Measurements from ENCODE around the gene TWNK.
"Not testable (repeated sequence)": the region's sequence is repeated elsewhere in the genome, so short reads cannot be mapped to it uniquely, and the experiment has no call there.

TWNK gene

DNA sequence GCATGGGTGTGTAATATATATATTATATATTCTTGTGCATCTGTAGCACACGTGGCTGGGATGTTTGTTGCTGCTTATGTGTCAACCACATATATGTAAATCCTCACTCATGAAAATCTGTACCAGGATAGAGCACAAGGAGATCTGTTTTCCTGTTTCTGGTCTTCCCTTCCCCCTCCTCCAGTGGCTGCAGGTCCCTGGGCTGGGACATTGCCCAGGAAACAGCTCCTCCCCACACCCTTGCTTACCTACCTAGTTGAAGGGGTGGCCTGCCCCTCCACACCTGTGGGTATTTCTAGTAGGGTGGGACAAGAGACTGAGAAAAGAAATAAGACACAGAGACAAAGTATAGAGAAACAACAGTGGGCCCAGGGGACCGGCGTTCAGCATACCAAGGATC lies 45.9 kb downstream of the TWNK start:
- in situ Hi-C loops (cut with HindIII; ENCODE audit: low sequenced_read_pairs) = no loop called here
- no peak for DNase-seq (ENCODE audit: low read depth, low spot score)
- TF ChIP-seq, protein P1, sequence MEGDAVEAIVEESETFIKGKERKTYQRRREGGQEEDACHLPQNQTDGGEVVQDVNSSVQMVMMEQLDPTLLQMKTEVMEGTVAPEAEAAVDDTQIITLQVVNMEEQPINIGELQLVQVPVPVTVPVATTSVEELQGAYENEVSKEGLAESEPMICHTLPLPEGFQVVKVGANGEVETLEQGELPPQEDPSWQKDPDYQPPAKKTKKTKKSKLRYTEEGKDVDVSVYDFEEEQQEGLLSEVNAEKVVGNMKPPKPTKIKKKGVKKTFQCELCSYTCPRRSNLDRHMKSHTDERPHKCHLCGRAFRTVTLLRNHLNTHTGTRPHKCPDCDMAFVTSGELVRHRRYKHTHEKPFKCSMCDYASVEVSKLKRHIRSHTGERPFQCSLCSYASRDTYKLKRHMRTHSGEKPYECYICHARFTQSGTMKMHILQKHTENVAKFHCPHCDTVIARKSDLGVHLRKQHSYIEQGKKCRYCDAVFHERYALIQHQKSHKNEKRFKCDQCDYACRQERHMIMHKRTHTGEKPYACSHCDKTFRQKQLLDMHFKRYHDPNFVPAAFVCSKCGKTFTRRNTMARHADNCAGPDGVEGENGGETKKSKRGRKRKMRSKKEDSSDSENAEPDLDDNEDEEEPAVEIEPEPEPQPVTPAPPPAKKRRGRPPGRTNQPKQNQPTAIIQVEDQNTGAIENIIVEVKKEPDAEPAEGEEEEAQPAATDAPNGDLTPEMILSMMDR (IDR thresholded peaks at IDR 0.05; ENCODE audit: low read depth, low read length) = no peak
- H3K4me3 ChIP-seq (ENCODE audit: low read depth, low read length) = peak overlapping the region; percentile 91

DNA sequence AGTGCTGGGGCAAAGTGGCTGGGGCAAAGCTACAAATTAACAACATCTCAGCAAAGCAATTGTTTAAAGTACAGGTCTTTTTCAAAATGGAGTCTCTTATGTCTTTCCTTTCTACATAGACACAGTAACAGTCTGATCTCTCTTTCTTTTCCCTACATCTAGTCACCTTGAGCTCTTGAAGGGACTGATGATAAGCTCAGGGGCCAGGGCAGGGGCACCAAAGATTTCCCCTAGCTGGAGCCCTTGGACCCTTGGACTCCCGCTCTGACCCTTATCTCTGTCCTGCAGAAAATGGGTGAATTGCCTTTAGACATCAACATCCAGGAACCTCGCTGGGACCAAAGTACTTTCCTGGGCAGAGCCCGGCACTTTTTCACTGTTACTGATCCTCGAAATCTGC lies 47.1 kb downstream of the TWNK start:
- in situ Hi-C loops (cut with HindIII; ENCODE audit: low sequenced_read_pairs); H3K4me3 ChIP-seq (ENCODE audit: low read depth, low read length); DNase-seq (ENCODE audit: low read depth, low spot score): not testable (repeated sequence)

DNA sequence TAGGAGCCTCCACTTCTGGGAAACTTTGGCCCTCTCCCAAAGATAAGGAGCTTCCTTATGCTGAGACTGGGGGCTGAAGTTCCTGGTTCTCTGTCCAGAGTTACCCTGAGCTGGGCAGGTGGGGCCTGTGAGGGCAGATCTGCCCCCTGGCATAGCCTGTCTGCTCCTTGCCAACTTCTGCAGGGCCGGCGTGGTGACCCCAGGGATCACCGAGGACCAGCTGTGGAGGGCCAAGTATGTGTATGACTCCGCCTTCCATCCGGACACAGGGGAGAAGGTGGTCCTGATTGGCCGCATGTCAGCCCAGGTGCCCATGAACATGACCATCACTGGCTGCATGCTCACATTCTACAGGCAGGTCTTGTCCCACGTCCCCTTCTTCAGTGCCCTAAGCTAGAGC lies 48.0 kb downstream of the TWNK start:
- no peak for DNase-seq (ENCODE audit: low read depth, low spot score)
- no peak overlapping the region for H3K4me3 ChIP-seq (ENCODE audit: low read depth, low read length)
- in situ Hi-C loops (cut with HindIII; ENCODE audit: low sequenced_read_pairs) = no loop called here
- TF ChIP-seq, protein P1 (IDR thresholded peaks at IDR 0.05; ENCODE audit: low read depth, low read length) = no peak

DNA sequence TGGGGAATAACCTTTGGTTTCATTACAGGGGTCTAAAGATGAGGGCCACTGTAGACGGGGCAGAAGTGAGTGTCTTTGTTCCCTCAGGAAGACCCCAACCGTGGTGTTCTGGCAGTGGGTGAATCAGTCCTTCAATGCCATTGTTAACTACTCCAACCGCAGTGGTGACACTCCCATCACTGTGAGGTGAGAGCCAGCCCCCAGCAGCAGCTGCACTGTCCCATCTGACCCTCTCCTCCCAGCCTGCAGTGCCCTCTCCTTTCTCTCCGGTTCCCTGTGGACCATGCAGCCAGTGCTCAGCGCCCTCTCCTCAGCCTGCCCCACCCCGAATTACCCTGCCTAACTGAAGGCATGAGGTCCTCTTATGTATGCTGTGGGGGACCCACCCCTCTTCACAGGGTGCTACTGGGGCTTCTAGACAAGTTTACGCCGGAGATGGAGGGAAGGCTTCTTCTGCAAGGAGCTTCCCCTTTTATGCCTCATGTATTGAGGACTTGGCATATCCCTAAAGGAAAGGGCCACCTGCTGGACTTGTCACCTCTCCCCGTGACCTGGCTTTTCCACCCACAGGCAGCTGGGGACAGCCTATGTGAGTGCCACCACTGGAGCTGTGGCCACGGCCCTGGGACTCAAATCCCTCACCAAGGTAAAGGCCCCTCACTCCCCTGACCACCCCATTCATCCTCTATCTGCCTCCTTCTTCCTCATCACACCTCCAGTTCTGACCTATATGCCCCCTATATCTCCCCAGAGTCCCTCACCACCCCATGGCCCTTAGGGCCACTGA lies 48.8 kb downstream of the TWNK start:
- TF ChIP-seq, protein P1 (IDR thresholded peaks at IDR 0.05; ENCODE audit: low read depth, low read length) = no peak
- DNase-seq (ENCODE audit: low read depth, low spot score) = no peak
- H3K4me3 ChIP-seq (ENCODE audit: low read depth, low read length) = no peak overlapping the region
- in situ Hi-C loops (cut with HindIII; ENCODE audit: low sequenced_read_pairs) = no loop called here

DNA sequence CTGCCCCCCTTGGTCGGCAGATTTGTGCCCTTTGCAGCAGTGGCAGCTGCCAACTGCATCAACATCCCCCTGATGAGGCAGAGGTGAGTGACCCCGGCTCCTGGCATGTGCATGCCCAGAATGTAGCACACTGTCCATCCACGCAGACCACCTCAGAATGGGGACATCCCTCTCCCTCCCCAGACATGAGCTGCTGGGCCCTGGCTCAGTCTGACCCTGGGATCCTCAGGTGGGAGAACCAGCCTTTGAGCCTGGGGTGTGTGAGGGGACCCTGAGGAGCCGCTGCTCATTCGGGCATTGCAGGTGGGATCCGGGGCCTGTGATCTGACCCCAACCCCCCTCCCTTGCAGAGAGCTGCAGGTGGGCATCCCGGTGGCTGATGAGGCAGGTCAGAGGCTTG lies 49.4 kb downstream of the TWNK start:
- no peak overlapping the region for H3K4me3 ChIP-seq (ENCODE audit: low read depth, low read length)
- DNase-seq (ENCODE audit: low read depth, low spot score) = no peak
- in situ Hi-C loops (cut with HindIII; ENCODE audit: low sequenced_read_pairs) = no loop called here
- TF ChIP-seq, protein P1 (IDR thresholded peaks at IDR 0.05; ENCODE audit: low read depth, low read length) = no peak

DNA sequence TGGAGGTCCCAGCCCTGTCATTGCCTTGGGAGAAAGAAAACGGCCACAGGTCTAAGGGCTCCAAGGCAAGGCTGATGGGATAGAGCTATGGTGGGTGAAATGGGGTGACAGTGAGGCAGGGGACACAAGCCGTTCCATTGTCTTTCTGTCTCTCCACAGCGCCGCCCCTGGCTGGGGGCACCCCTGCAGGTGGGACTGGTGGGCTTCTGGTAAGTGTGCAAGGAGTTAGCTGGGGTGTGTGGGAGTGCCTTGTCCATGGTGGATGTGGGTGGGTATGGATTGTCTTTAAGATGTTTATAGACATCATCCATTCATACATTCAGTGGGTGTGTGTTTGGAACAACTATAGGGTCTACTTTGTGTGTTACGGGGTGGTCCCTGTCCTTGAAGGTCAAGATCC lies 51.1 kb downstream of the TWNK start:
- DNase-seq (ENCODE audit: low read depth, low spot score) = no peak
- TF ChIP-seq, protein P1 (IDR thresholded peaks at IDR 0.05; ENCODE audit: low read depth, low read length) = no peak
- in situ Hi-C loops (cut with HindIII; ENCODE audit: low sequenced_read_pairs) = no loop called here
- H3K4me3 ChIP-seq (ENCODE audit: low read depth, low read length) = no peak overlapping the region

DNA sequence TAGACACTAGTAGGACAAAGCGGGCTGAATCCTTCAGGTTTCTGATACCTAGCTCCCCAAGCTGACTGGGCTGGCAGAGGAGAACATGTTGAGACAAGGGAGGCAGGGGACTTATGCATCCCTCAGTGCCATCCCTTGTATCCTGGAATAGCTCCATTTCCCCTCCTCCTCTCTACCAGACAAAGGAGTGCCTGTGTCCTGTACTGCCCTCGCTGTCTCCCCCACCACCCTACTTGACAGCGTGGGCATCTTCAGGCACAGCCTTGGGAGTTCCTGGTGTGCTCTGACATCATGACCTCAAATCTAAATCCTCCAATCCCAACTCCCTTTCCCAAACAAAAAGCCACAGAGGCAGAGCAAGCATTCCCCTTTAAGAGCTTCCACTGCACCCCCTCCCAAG lies 52.7 kb downstream of the TWNK start:
- DNase-seq (ENCODE audit: low read depth, low spot score) = no peak
- in situ Hi-C loops (cut with HindIII; ENCODE audit: low sequenced_read_pairs) = no loop called here
- TF ChIP-seq, protein P1 (IDR thresholded peaks at IDR 0.05; ENCODE audit: low read depth, low read length) = no peak
- H3K4me3 ChIP-seq (ENCODE audit: low read depth, low read length) = no peak overlapping the region

All from astrocyte of the spinal cord (primary cell).